GM18868 (cell line): ENCODE data around the gene WIZ.
"Not testable (repeated sequence)": the region's sequence is repeated elsewhere in the genome, so short reads cannot be mapped to it uniquely, and the experiment has no call there.

Experiments used
- ATAC-seq: cut with Tn5 transposase; IDR thresholded peaks from one replicate; pipeline ENCODE4 v1.9.1; 2021; ENCODE audit warnings: mild to moderate bottlenecking, moderate library complexity; ENCODE audit not compliant: unreplicated experiment

The WIZ gene, protein sequence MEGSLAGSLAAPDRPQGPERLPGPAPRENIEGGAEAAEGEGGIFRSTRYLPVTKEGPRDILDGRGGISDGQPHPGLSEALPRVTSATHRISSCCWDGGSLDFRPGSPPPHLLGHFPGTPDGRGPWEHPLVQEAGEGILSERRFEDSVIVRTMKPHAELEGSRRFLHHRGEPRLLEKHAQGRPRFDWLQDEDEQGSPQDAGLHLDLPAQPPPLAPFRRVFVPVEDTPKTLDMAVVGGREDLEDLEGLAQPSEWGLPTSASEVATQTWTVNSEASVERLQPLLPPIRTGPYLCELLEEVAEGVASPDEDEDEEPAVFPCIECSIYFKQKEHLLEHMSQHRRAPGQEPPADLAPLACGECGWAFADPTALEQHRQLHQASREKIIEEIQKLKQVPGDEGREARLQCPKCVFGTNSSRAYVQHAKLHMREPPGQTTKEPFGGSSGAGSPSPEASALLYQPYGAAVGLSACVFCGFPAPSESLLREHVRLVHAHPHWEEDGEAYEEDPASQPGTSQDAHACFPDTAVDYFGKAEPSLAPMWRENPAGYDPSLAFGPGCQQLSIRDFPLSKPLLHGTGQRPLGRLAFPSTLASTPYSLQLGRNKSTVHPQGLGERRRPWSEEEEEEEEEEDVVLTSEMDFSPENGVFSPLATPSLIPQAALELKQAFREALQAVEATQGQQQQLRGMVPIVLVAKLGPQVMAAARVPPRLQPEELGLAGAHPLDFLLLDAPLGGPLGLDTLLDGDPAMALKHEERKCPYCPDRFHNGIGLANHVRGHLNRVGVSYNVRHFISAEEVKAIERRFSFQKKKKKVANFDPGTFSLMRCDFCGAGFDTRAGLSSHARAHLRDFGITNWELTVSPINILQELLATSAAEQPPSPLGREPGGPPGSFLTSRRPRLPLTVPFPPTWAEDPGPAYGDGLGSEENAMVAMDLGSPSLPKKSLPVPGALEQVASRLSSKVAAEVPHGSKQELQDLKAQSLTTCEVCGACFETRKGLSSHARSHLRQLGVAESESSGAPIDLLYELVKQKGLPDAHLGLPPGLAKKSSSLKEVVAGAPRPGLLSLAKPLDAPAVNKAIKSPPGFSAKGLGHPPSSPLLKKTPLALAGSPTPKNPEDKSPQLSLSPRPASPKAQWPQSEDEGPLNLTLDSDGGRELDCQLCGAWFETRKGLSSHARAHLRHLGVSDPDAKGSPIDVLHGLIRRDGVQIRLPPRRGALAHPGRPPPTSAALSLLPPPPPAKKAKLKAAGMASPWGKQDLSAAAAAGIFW (N-terminal part only)

DNA sequence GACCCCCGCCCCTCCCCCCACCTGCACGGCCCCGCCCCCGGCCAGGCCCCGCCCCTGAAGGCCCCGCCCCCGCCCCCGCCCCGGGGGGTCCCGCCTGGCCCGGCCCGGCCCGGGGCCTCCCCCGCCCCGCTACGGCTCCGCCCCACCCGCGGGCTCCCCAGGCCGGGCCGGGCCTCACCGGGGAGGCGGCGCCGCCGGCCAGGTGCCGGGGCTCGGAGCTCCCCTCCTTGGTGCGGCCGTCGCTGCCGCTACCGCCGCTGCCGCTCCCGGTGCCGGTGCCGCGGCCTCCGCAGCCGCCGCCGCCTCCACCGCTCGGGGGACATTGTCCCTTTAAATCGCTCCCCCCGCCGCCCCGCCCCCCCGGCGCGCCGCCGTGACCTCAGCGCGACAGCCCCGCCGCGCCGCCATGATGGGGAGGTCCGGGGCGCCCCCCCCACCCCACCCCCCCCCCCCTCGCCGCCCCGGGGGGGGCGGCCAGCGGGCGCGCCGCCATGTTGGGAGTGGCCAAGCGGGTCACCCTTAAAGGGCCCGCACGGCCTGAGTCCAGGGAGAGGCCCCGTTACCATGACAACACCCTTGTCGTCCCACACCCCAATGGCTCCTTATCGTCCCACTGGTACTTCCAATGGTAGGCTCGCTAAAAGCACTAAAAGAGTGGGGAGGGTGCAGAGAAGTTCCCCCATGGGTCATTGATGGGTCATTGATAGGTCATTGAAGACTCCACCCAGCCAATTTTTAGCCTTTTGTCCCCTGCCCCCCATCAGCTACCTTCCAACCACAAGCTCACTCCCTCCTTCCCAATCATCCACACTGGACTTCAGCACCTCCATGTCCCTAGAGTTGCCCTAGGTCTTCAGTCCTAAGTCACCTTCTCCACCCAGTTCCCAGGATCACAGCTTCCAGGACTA, at the start of gene WIZ:
Gene WIZ (minus strand): TSS at position 337 of the 908 bp plus-strand sequence. CDS start 1,649 bp downstream, outside the sequence.
- peak; percentile 53 for ATAC-seq

DNA sequence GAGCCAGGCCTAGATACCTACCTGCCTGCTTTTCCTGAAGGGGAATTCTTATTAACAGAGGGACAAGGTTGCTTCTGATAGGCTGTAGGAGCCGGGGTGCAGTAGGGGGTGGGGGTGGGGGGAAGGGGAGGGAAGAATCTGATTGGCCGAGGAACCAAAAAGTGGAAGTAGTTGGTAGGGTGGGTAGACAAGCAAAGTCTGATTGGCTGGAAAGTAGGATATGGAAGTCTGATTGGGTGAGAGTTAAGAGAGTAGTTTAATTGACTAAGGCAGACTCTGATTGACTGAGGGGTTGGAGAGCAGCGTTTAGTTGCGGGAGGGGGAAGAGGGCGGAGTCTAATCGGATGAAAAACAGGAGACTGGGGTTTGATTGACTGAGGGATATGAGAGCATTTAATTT, 49.2 kb upstream of the WIZ start:
- no peak for ATAC-seq

DNA sequence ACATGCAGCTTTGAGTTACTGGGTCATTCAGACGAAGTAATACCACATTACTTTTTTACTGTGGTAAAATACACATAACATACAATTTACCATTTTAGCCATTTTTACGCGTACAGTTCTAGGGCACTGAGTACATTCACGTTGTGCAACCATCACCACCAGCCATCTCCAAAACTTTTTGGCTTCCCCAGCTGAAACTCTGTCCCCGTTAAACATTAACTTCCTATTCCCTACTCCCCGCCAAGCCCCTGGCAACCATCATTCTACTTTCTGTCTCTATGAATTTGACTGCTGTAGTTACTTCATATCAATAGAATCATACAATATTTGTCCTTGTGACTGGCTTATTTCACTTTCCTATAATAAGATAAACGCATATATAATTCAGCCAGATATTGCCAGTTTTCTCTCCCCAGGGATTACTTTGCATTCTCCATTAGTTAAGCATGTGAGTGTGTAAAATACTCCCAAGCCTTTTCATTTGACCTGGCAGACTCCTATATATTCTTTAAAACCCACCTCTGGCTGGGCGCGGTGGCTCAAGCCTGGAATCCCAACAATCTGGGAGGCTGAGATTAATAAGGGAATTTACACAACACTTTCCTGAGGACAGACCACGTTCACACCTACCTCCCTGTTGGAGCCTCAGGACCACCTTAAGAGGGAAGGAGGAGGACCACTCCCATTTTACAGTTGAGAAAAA, 48.6 kb upstream of the WIZ start:
- ATAC-seq = no peak

DNA sequence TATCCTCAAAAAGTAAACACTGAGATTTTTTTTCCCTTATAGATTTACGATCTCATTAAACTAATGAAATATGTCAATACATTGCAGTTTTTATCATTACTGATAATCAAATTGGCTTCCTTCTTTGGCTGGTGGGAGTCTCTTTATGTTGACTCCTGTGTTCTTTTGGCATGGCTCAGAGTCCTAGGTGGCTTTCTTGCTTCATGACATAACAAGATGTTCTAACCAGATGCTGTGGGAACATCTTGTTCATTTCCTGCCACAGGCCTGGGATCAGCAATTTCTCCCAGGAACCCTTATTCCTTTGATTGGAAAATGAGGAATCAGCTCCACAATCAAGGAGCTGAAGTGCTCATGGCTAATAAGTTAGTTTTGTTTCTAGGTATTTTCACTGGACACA, 45.4 kb upstream of the WIZ start:
- no peak for ATAC-seq

DNA sequence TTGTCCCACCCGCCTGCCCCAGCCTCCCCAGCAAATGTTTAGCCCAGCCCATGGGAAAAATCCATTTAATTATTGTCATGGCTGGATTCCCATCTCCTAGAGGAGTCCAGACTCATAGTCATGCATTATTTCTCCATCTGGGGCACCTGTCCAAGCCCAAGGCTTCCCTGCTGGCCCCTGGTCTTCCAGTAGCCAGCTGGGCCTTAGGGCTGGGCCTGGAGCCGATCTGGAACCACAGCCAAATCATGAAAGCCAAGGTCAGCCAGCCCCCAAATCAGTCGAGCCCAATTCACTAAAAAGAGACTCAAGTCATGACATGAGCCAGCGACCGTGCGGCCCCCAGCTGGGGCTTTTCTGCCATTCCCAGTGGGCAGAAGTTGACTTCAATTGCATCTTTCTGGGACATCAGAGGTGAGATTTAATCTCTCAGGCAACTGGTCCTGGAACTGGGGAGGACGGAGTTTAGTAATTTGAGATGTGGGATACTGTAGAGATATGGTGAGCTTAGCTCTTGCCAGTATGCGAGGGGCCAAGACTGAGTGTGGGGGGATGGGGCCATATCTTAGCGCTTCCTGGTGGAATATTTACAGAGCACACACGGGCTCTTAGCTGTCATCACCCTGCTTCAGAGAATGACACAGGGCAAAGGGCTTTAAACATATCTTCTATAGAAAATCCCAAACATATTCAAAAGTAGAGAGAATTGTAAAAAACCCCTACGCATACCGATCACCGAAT, 38.9 kb upstream of the WIZ start:
- ATAC-seq = no peak

DNA sequence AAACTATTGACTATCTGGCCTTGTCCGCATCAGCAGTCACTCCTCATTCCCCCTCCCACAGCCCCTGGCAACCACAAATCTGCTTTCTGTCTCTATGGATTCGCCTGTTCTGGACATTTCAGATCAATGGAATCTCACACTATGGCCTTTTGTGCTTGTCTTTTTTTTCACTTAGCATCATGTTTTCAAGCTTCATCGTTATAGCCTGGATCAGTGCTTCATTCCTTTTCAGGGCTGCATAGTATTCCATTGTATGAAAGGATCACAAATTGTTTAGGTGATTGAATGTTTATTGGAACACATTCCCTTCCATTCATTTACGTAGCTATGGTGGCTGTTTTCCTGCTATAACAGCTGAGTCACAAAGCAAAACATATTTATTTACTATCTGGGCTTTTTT, 37.3 kb upstream of the WIZ start:
- ATAC-seq = no peak

DNA sequence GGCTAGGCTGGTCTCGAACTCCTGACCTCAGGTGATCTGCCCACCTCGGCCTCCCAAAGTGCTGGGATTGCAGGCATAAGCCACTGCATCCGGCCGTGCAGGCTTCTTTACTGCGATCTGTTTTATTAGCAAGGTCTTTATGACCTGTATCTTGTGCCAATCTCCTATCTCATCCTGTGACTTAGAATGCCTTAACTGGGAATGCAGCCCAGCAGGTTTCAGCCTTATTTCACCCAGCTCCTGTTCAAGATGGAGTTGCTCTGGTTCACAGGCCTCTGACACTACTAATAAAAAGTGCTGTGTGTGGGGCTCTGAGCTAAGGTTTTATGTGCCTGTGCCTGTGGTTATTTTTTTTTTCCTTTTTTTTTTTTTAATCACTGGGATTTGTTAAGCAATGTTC, 36.0 kb upstream of the WIZ start:
- not testable (repeated sequence) for ATAC-seq

DNA sequence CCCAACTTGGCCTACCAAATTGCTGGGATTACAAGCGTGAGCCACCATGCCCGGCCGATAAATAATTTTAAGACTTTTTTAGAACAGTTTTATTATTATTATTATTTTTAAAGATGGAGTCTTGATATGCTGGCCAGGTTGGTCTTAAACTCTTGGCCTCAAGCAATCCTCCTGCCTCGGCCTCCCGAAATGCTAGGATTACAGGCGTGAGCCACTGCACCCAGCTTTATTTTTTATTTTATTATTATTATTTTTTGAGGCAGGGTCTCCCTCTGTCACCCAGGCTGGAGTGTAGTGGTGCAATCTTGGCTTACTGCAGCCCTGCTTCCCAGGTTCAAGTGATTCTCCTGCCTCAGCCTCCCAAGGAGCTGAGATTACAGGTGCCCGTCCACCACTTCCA, 31.2 kb upstream of the WIZ start:
- ATAC-seq = not testable (repeated sequence)

DNA sequence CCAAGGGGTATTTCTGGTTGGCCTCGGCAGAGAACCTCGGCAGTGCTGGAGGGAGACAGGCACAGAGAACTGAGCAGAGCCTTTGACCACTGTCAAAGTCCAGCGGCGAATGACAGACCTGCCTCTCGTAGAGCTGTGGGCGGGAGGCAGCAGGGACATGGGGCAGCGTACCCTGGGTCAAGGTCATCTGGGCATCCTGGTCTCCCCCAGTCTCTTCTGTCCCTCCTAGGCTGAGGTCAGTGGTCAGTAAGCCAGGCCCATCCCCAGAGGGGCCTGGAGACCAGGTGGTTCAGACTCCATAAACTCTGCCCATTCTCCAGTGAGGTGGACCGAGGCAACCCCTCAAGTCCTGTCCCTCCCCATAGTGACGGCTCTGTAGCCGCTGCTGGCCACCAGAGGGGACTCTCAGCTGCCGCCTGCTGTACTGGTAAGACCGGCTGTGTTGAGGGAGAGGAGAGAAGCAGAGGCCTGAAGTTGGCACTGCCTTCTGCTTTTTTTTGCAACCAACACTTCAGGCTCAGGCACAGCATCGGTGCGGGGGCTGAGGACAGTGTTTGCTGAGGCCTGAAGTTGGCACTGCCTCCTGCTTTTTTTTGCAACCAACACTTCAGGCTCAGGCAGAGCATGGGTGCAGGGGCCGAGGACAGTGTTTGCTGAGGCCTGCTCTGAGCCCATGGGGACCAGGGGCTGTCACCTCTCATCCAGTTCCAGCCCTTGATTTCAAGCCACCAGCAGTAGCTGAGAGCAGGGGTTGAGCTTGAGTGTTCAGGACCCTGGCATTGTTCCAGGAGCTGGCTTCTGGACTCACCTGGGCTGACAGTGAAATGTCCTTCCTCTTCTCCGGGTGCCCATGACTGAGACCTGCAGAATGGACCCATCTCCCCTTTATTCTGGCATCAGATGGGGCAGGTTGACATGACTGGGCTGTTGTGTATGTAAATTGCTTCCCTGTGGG, 29.9 kb upstream of the WIZ start, which contains the start of gene PGLYRP2:
Gene PGLYRP2 (minus strand): TSS at position 111 of the 955 bp plus-strand sequence. CDS start 130 bp downstream, outside the sequence.
- ATAC-seq = no peak

DNA sequence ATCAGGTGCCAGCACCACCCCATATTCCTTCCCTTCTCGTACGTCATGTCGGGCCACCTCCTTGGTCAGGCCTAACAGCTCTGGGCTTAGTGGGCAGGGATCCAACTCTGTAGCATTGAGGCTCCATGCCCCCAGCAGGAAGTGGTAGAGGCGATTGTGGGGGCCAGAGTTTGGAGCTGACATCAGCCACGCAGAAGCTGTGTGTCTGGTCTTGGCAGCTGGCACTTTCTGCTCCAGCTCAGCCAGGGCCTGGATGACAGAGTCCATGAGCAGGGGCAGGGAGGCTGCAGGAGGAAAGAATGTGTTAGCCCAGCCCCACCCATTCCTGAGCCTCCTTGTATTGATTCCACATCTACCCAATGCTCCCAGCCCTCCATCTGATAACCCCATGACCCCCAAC, 26.6 kb upstream of the WIZ start:
- no peak for ATAC-seq

DNA sequence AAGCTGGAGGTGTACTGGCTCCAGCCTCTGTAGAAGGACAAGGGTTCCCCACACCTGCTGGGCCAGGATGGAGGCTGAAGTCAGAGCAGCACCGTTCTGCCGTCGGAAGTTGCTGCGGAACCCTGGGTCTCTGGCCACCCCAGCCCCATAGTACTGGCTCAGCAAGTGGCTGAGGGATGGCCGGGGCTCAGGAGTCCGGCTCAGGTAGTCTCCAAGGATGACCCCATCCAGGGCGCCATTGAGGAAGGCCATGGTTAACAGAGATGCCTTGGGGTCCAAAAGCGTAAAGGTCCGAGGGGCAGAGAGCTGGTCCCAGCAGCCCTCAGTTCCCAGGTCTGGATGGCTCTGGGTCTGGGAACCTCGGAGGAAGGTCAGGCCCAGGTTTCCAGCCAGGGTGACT, 25.9 kb upstream of the WIZ start:
- no peak for ATAC-seq

DNA sequence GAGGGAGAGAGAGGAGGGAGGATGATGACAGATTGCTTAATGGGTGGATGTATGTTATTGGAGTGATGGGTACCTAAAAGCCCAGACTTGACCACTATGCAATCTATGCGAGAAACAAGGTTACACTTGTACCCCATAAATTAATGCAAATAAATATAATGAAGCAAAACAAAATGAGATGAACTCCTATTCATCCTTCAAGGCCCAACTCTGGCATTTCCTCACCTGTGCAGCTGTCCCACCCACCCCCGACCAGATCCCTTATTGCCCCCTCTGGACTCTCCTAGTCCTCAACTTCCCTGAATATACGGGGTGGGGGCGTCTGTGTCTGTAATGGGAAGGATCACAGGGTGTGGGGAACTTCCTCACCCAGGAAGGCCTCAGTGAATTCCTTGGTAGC, 25.4 kb upstream of the WIZ start:
- no peak for ATAC-seq

DNA sequence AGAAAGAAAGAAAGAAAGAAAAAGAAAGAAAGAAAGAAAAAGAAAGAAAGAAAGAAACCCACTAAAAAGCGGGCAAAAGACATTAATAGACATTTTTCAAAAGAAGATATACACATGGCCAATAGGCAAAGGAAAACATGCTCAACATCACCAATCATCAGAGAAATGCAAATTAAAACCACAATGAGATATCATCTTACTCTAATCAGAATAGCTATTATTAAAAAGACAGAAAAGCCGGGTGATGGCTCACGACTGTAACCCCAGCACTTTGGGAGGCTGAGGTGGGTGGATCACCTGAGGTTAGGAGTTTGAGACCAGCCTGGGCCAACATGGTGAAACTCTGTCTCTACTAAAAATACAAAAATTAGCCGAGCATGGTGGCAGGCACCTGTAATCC, 24.1 kb upstream of the WIZ start:
- ATAC-seq = not testable (repeated sequence)

DNA sequence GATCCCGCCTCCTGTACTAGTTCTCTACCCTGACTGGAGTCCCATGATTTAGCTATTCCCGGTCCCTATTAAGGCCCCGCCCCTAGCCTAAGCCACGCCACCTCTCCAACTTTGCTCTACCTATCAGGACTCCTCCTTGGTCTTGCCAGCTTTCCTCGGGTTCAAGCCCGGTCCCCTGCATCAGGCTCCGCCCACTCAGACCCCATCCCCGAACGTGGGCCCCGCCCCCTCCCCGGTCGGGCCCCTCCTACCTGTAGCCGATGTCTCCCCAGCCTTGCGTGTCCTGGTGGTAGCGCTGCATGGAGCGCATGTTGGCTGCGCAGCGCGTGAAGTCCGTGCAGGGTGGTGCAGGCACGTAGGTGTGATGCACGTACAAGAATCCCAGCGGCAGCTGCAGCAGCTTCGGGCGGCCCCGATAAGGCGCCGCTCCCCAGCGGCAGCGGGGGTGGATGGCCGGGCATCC, 21.9 kb upstream of the WIZ start:
- no peak for ATAC-seq

DNA sequence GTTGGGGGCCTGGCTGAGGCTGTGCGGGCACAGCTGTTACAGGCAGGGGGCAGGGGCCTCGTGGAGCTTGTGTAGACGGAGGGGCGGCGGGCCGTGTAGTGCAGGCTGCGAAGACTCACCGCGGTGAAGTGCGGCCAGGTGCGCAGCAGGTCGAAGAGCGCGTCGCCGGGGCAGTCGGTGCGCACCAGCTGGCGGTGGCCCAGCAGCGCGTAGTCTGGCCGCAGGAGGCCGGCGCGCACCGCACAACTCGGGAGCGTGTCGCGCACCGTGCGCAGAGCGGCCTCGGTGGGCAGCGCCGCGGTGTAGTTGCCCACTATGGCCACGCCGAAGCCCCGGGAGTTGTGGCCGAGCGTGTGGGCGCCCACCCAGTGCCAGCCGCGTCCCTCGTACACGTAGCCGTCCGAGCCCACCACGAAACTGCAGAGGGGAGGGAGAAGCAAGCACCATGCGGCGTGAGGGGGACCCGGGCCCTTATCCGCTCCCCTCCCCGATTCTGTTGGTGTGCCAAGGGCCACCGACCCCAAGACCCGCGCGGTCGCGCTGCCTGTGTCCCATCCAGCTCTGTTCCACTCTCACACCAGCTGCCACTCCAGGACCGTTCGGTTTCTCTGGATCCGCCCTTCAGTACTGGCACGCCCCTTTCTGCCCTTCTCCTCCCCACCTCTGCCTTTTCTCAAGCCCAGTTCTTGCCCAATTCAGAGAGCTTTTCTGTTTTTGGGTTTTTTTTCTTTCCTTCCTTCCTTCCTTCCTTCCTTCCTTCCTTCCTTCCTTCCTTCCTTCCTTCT, 19.9 kb upstream of the WIZ start:
- no peak for ATAC-seq

DNA sequence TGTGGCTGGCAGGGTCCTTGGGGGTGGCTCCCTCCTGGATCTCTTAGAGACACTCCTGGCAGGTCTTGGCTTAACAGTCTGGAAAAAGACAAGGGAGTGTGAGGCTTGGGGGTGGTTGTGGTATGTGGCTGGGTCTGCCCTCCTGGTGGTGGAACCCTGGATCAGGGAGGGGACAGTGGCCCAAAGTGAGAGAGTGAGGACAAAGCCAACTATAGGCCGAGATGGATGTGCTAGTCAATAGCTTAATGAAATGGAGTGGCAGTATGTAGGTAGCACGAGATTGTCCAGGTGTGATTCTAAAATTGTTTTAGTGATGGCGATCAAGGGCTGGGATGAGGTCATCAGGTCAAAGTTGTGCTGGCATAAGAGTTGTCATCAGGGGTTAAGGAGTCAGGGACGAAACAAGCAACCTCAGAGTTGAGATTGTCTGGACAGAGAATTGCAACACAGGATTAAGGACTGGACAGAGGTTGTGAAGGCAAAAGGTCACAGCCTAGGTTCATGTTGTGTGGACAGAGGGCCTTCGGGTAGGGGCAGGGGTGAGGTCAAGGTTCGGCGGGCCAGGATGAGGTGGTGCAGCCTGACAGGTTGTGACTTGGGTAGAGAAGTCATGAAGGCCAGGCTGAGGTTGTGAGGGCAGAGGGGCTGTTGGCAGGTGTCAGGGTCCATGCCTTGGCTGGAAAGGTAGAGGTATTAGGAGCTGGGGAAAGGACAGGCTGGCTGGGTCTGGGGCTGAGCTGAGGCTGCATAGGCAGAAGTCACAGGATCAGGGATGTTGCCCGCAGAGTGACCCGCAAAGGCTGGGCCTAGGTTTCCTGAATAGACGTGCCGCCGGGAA, 19.1 kb upstream of the WIZ start:
- ATAC-seq = no peak
